PC-9 (cell line): ENCODE data around the gene E2F3. TPM values are rescaled to one million over a fixed set of nuclear protein-coding genes. Genes with fewer than 3 reads are reported as not detected.

Experiments
- BruUV-seq: library from RNA; stranded (reverse); fragments of 400-500 nt; replicated peaks from 2 replicates; lab custom pipeline; 2021; lab: Mats Ljungman, UMichigan
- CTCF ChIA-PET: fragments of 300-600 bp; sonication (Branson Sonifier 250); formaldehyde crosslinking; loops from one replicate; lab custom pipeline; 2022; ENCODE audit warnings: antibody characterized with exemption; lab: Charles Lee
- POLR2A ChIA-PET: fragments of 300-600 bp; sonication (Branson Sonifier 250); formaldehyde crosslinking; loops from one replicate; lab custom pipeline; 2022; ENCODE audit warnings: antibody characterized with exemption; ENCODE audit not compliant: unreplicated experiment; lab: Charles Lee
- DNase-seq, 2 experiments: peaks; one replicate each; pipeline versions ENCODE4 v3.0.0 to v3.0.0-alpha.2; 2015 to 2022; ENCODE audit warnings: mixed read lengths in 1 of 2
- H2AFZ ChIP-seq: fragments of 200-600 bp; sonication (generic); 2 replicates; pipeline ENCODE4 v1.8.1; 2017; ENCODE audit warnings: antibody characterized with exemption
- H3F3A ChIP-seq: fragments of 200-600 bp; sonication (generic); 2 replicates; pipeline ENCODE4 v1.8.1; 2017; ENCODE audit warnings: antibody characterized with exemption, mild to moderate bottlenecking, low read depth; ENCODE audit not compliant: insufficient read depth
- H3K27ac ChIP-seq: fragments of 200-600 bp; sonication (generic); 2 replicates; pipeline ENCODE4 v1.6.1; 2016; ENCODE audit warnings: mixed run types
- H3K27me3 ChIP-seq: fragments of 200-600 bp; sonication (generic); 2 replicates; pipeline ENCODE4 v1.6.1; 2016; ENCODE audit warnings: low read depth, mixed run types; ENCODE audit not compliant: insufficient read depth
- H3K36me3 ChIP-seq: fragments of 200-600 bp; sonication (generic); 2 replicates; pipeline ENCODE4 v1.6.1; 2016; ENCODE audit warnings: low read depth, mixed run types
- H3K4me1 ChIP-seq: fragments of 200-600 bp; sonication (generic); replicated peaks from 2 replicates; pipeline ENCODE4 v1.6.1; 2016; ENCODE audit warnings: mixed run types; ENCODE audit not compliant: insufficient read depth
- H3K4me2 ChIP-seq: fragments of 200-600 bp; sonication (generic); 2 replicates; pipeline ENCODE4 v1.6.1; 2017; ENCODE audit warnings: mixed run types
- H3K4me3 ChIP-seq: fragments of 200-600 bp; sonication (generic); 2 replicates; pipeline ENCODE4 v1.6.1; 2016; ENCODE audit warnings: mixed run types
- H3K79me2 ChIP-seq: fragments of 200-600 bp; sonication (generic); 2 replicates; pipeline ENCODE4 v1.6.1; 2017; ENCODE audit warnings: low read depth, mixed run types
- H3K9me2 ChIP-seq: fragments of 200-600 bp; sonication (generic); 2 replicates; pipeline ENCODE4 v1.8.1; 2017; ENCODE audit warnings: mild to moderate bottlenecking; ENCODE audit not compliant: insufficient read depth
- H3K9me3 ChIP-seq: fragments of 200-600 bp; sonication (generic); 2 replicates; pipeline ENCODE4 v1.8.1; 2016; ENCODE audit warnings: low read depth; ENCODE audit not compliant: insufficient read depth
- H4K20me1 ChIP-seq: fragments of 200-600 bp; sonication (generic); 2 replicates; pipeline ENCODE4 v1.8.1; 2017; ENCODE audit not compliant: insufficient read depth
- CTCF ChIP-seq: fragments of 200-600 bp; sonication (generic); conservative IDR thresholded peaks from 2 replicates; pipeline ENCODE4 v1.6.1; 2017; ENCODE audit warnings: mixed run types, antibody characterized with exemption, mild to moderate bottlenecking, moderate library complexity
- EZH2 ChIP-seq: fragments of 200-600 bp; sonication (generic); IDR thresholded peaks from 2 replicates; pipeline ENCODE4 v1.8.0; 2017; ENCODE audit warnings: antibody characterized with exemption, low read depth
- intact Hi-C: fragments of 100-400 bp; cut with micrococcal nuclease; formaldehyde crosslinking; loops from one replicate; pipeline ENCODE4 v1.10.0; 2022; ENCODE audit not compliant: unreplicated experiment
- total RNA-seq: library from RNA; stranded (reverse); gene quantifications from 2 replicates; pipeline ENCODE4 v1.2.3, GENCODE V29; 2021

E2F3 gene
- total RNA-seq, 1 experiment from 2014 or later, result 20.0 TPM

GRCh38 chr6:20415304-20415703, 13.6 kb downstream of the E2F3 start:
- intact Hi-C loops, result no loop called here
- Histone ChIP-seq H3F3A (no peaks in the 10 kb centered on the region), H3K9me2 (no peaks in the 10 kb centered on the region), H3K36me3 (0 out of 2 replicates have a peak, but pooled peaks cover 5% of the 10 kb centered on the region), H3K4me1 (no peaks in the 10 kb centered on the region), H3K79me2 (peaks cover 96% of the 10 kb centered on the region), H4K20me1 (peaks cover 88% of the 10 kb centered on the region), H2AFZ (no peak overlapping the region), H3K9me3 (no peaks in the 10 kb centered on the region), H3K27me3 (no peaks in the 10 kb centered on the region), H3K27ac (no peak overlapping the region), H3K4me2 (no peak overlapping the region), H3K4me3 (no peak overlapping the region)
- BruUV-seq, result no TSS peak
- TF ChIP-seq CTCF (no peak), EZH2 (no peak)
- POLR2A ChIA-PET, result no interaction called here
- no peak for DNase-seq
- CTCF ChIA-PET, result no interaction called here

GRCh38 chr6:20415712-20416454, 14.2 kb downstream of the E2F3 start:
- Histone ChIP-seq H2AFZ (no peak overlapping the region), H3K4me1 (no peaks in the 10 kb centered on the region), H3K4me2 (no peak overlapping the region), H3K9me3 (no peaks in the 10 kb centered on the region), H3K79me2 (peaks cover 96% of the 10 kb centered on the region), H3K27me3 (no peaks in the 10 kb centered on the region), H3K36me3 (0 out of 2 replicates have a peak, but pooled peaks cover 5% of the 10 kb centered on the region), H3K9me2 (no peaks in the 10 kb centered on the region), H3F3A (no peaks in the 10 kb centered on the region), H3K27ac (no peak overlapping the region), H4K20me1 (peaks cover 88% of the 10 kb centered on the region), H3K4me3 (no peak overlapping the region)
- no peak for DNase-seq
- POLR2A ChIA-PET, result no interaction called here
- CTCF ChIA-PET, result no interaction called here
- no TSS peak for BruUV-seq
- TF ChIP-seq CTCF, result no peak
- no peak for TF ChIP-seq EZH2
- intact Hi-C loops, result no loop called here

GRCh38 chr6:20416567-20417345, 15.1 kb downstream of the E2F3 start:
- no peaks in the 10 kb centered on the region for H3F3A ChIP-seq
- no TSS peak for BruUV-seq
- H3K79me2 ChIP-seq, result peaks cover 96% of the 10 kb centered on the region
- intact Hi-C loops, result no loop called here
- ChIA-PET CTCF (no interaction called here), POLR2A (no interaction called here)
- H2AFZ ChIP-seq, result no peak overlapping the region
- H3K9me3 ChIP-seq, result no peaks in the 10 kb centered on the region
- H4K20me1 ChIP-seq, result peaks cover 88% of the 10 kb centered on the region
- no peaks in the 10 kb centered on the region for H3K9me2 ChIP-seq
- peaks cover 4% of the 10 kb centered on the region; the same call in 1 of the 2 replicates for H3K36me3 ChIP-seq
- H3K27ac ChIP-seq, result no peak overlapping the region
- TF ChIP-seq EZH2 (no peak), CTCF (no peak)
- no peaks in the 10 kb centered on the region for H3K4me1 ChIP-seq
- H3K27me3 ChIP-seq, result no peaks in the 10 kb centered on the region
- no peak overlapping the region for H3K4me3 ChIP-seq
- DNase-seq, result no peak
- H3K4me2 ChIP-seq, result no peak overlapping the region
